G401.6 (cell line): Measurements from ENCODE around the gene TPRN.

Experiments
- FAIRE-seq: peaks from 2 replicates; lab custom pipeline; 2012; peaks lifted over from hg19 to GRCh38; lab: Jason Lieb, UNC

The TPRN gene

DNA sequence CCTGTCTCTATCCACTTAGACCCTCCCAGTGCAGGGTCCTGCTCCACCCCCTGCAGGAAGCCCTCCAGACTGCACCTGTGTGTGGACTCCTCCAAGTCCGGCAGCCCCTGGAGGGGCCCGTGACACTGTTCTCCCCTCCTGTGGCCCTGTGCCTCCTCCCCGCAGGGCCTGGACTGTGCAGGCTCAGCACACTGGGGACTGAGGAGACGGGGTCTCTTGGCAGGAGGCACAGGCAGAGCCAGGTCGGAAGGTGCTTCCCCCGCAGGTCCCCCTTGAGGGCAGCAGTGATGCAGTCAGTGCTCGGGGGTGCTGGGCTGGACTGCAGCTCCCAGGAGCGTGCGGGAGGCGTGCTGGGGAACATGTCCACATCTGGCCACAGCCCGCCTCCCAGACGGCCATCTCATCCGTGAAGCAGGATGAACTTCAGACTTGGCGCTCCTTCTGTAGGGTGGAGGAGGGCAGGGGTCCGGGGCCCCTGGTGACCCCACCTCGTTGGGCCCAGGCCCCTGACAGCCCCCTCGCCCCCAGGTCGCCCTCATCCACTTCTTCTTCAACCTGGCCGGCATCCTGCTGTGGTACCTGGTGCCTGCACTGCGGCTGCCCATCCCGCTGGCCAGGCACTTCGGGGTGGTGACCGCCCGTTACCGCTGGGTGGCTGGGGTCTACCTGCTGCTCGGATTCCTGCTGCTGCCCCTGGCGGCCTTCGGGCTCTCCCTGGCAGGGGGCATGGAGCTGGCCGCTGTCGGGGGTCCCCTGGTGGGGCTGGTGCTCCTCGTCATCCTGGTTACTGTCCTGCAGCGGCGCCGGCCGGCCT is 35.1 kb upstream of the TPRN start:
- no peak for FAIRE-seq

GRCh38 chr9:137234758-137235423 is 34.4 kb upstream of the TPRN start:
- FAIRE-seq = no peak

DNA sequence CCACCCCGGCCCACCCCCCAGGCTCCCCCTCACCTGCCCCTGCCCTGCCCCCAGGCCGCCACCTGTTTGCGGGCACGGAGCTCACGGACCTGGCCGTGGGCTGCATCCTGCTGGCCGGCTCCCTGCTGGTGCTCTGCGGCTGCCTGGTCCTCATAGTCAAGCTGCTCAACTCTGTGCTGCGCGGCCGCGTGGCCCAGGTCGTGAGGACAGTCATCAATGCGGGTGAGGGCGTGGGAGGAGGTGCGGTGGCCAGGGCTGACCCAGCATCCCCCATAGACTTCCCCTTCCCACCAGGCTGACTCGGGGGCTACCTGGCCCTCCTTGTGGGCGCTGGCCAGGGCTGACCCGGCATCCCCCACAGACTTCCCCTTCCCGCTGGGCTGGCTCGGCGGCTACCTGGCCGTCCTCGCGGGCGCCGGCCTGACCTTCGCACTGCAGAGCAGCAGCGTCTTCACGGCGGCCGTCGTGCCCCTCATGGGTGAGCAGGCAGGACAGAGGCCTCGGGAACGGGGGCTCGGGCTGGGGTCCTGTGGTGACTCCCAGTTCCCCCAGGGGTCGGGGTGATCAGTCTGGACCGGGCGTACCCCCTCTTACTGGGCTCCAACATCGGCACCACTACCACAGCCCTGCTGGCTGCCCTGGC is 33.6 kb upstream of the TPRN start:
- no peak for FAIRE-seq

GRCh38 chr9:137233143-137233980 is 32.8 kb upstream of the TPRN start:
- FAIRE-seq = no peak

- FAIRE-seq = no peak
Measured at GRCh38 chr9:137232510-137232909, 32.0 kb upstream of the TPRN start.

- FAIRE-seq = no peak
Measured at GRCh38 chr9:137232101-137232500, 31.6 kb upstream of the TPRN start.

GRCh38 chr9:137231372-137232039 is 31.0 kb upstream of the TPRN start:
- FAIRE-seq = no peak

- FAIRE-seq = no peak
Measured at GRCh38 chr9:137230705-137231371, 30.3 kb upstream of the TPRN start, which contains the start of gene SLC34A3. Gene SLC34A3, plus strand, starts transcription at chr9:137230901. Its CDS starts 802 bp downstream, at chr9:137231703.

DNA sequence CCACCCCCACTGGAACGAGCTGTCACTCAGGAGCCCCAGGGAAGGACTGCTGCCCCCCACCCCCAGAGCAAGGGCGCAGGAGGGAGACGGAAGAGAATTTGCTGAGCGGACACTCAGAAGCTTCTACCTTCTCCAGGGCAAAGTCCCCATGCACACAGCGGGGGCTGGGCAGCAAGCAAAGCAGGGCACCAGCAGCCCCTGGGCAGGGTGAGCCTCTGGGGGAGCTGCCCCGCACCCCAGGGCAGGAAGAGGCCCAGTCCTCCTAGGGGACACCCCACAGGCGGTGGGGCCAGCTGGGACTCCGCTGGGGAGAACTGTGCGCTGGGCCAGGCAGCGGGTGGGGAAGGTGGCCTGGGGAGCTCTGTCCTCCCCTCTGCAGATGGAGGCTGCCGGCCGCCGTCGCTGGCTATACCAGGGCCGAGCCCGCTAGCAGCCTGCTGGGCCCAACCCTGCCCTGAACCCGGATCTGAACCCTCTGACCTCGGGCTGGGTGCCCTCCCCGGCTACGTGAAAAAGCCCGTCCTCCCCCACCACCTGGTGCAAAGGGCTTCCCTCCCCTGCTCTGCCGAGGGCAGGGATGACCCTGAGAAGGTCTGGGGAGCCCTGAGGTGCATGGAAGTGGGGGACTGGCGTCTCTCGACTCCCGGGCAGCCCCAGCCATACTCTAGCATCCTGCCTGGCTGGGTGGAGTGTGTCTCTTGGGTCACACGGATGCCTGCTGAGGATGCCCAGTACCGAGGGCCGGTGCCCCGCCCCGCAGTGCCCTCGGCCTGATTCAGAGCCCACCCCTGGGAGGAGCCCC is 29.6 kb upstream of the TPRN start:
- no peak for FAIRE-seq

DNA sequence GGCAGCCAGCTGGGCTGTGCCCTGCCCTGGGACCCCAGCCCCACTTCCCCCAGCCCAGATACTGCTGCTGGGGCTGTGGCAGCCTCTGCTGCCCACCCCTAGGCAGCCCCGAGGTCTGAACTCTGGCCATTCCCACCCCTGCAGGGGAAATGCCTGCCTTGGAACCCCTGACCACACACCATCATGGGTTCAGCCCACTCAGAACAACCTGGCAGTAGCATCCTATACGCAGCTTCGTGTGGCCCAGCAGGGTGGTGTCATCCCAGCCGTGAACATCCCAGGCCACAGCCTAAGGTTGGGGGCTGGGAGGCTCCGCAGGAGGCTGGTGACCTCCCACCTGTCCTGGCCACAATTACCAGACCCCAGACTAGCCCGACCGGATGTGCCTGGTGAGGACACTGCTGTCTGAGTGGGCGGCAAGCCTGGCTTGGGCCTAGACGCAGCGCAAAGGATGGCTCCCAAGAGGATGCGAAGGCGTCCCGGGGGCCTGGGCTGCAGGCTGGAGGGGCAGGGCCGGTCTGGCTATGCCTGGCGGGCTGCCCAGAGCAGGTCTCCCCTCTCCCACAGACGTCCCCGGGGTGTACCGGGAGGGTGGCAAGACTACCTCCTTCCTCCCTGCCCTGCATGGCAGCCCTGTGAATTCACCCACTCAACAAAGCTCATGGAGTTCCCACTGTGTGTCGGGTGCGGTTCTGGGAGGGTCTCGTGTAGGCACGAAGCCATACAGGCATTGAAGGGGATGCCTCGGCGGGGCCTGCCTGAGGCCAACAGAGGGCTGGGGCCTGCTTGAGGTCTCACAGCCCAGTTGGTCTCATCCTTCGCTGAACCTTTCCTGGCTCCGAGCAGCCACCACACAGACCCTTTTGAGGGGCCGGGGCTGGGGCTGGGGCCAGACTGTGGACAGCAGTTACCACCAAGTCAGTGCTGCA is 28.7 kb upstream of the TPRN start:
- no peak for FAIRE-seq

DNA sequence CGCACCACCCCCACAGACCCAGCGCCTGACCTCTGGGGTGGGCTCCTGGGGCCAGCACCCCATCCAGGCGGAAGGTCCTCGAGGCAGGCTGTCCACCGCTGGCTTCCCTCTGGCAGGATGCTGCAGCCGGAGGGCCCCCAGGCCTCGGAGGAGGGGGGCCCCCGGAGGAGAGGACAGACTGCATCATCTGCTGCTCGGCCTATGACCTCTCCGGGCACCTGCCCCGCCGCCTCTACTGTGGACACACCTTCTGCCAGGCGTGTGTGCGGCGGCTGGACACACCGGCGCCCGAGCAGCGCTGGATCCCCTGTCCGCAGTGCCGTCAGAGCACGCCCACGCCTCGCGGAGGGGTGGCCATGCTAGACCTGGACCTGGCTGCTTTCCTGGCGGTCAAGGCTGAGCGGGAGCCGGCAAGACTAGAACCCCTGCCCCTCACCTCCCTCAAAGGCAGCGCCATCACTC is 28.0 kb upstream of the TPRN start:
- FAIRE-seq = no peak

GRCh38 chr9:137227853-137228505 is 27.4 kb upstream of the TPRN start:
- no peak for FAIRE-seq

DNA sequence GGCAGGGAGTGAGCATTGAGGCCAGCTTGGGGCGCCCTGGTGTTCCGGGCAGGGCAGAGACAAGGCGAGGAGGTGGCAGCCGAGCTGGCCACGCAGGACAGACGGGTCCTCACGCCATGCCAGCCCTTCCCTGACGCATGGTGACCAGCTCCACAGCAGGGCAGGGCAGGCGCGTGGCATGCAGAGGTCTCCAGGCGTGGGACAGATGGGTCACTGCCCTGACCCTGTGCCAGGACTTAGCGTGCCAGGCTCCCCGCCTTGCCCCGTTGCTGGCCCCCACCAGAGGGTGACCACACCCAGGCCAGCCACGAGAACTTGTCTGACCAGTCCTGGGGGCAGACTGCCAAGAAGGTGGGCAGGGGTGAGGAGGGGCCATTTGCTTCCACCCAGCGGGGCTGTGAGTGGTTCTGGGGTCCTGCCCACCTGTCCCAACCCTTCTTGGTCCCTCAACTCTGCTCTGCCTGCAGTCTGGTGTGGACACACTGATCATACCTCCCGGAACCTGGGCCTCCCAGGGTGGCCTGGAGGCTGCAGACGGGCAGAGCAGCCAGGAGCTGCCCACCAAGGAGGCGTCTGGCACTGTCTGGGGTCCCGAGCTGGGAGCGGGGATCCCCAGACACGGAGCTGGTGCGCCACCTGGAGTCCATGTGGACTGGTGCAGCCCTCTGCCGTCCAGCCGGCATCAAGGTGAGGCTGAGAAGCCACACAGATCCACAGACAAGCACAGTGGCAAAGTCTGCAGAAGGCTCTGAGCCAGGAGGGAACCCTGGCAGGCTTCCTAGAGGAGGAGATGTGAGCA is 26.7 kb upstream of the TPRN start, which contains the start of gene RNF224:
TSS of gene RNF224 (plus strand) at position 449 of the 799 bp plus-strand sequence. CDS start 834 bp downstream, outside the sequence.
- peak; percentile 91 for FAIRE-seq

GRCh38 chr9:137226338-137227053 is 26.0 kb upstream of the TPRN start:
- no peak for FAIRE-seq

DNA sequence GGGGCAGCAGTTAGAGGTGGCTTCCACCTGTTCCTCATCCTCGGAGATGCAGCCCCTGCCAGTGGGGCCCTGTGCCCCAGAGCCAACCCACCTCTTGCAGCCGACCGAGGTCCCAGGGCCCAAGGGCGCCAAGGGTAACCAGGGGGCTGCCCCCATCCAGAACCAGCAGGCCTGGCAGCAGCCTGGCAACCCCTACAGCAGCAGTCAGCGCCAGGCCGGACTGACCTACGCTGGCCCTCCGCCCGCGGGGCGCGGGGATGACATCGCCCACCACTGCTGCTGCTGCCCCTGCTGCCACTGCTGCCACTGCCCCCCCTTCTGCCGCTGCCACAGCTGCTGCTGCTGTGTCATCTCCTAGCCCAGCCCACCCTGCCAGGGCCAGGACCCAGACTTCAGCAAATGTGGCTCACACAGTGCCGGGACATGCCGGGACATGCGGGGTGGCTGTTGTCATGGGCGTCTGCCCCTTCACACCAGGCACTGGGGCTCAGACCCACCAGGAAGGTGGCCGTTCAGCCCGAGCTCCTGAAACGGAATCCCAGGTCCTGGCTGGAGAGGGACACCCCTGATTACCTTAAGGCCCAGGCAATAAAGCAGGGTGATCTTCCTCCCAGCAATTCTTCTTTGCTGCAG is 25.3 kb upstream of the TPRN start:
- no peak for FAIRE-seq
